ENCODE measurements around the gene CDX2.
A peak's percentile ranks its signal among the peaks of the same experiment; 100 is the strongest.

CDX2 gene

GRCh38 chr13:27980280-27980998, 11.3 kb upstream of the CDX2 start:
- DNase-seq = no peak
- in situ Hi-C loops (cut with MboI; ENCODE audit: low pct_unique_long_range_greater_than_20kb, low sequenced_read_pairs) = loop anchor here (25.0 kb wide), 2 partner anchors 593 to 993 kb away; no protein-coding TSS in a partner anchor

DNA sequence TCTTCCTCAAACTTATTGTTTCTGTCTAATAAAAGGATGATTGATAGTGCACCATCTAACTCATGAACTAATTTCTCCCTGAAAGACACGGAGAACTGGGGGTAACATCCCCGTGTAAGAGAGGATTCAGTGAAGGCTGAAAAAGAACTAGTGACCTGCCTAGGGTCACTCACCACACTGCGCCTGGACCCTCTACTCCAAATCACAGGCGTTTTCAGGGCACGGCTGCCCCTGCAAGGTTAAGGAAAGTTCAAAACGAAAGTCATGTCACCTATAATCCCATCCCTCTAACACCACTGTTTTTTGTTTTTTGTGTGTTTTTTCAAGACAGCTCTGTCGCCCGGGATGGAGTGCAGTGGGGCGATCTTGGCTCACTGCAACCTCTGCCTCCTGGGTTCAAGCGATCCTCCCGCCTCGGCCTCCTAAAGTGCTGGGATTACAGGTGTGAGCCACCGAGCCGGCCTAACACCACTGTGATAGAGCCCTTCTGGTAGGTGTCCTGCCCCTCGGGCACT, 10.7 kb upstream of the CDX2 start:
- in situ Hi-C loops (cut with MboI; ENCODE audit: low pct_unique_long_range_greater_than_20kb, low sequenced_read_pairs) = loop anchor here (25.0 kb wide), 2 partner anchors 593 to 993 kb away; no protein-coding TSS in a partner anchor
- no peak for DNase-seq

- in situ Hi-C loops (cut with MboI; ENCODE audit: low pct_unique_long_range_greater_than_20kb, low sequenced_read_pairs) = loop anchor here (25.0 kb wide), 2 partner anchors 592 to 992 kb away; no protein-coding TSS in a partner anchor
- DNase-seq = no peak
Measured at GRCh38 chr13:27979001-27979643, 10.0 kb upstream of the CDX2 start.

GRCh38 chr13:27978301-27978968, 9.3 kb upstream of the CDX2 start:
- in situ Hi-C loops (cut with MboI; ENCODE audit: low pct_unique_long_range_greater_than_20kb, low sequenced_read_pairs) = loop anchor here (25.0 kb wide), 2 partner anchors 591 to 991 kb away; no protein-coding TSS in a partner anchor
- DNase-seq = no peak

GRCh38 chr13:27977476-27978300, 8.6 kb upstream of the CDX2 start:
- no peak for DNase-seq
- in situ Hi-C loops (cut with MboI; ENCODE audit: low pct_unique_long_range_greater_than_20kb, low sequenced_read_pairs) = loop anchor here (25.0 kb wide), 2 partner anchors 590 to 990 kb away; no protein-coding TSS in a partner anchor

GRCh38 chr13:27976362-27977091, 7.4 kb upstream of the CDX2 start:
- in situ Hi-C loops (cut with MboI; ENCODE audit: low pct_unique_long_range_greater_than_20kb, low sequenced_read_pairs) = loop anchor here (25.0 kb wide), 2 partner anchors 589 to 989 kb away; no protein-coding TSS in a partner anchor
- DNase-seq = no peak

DNA sequence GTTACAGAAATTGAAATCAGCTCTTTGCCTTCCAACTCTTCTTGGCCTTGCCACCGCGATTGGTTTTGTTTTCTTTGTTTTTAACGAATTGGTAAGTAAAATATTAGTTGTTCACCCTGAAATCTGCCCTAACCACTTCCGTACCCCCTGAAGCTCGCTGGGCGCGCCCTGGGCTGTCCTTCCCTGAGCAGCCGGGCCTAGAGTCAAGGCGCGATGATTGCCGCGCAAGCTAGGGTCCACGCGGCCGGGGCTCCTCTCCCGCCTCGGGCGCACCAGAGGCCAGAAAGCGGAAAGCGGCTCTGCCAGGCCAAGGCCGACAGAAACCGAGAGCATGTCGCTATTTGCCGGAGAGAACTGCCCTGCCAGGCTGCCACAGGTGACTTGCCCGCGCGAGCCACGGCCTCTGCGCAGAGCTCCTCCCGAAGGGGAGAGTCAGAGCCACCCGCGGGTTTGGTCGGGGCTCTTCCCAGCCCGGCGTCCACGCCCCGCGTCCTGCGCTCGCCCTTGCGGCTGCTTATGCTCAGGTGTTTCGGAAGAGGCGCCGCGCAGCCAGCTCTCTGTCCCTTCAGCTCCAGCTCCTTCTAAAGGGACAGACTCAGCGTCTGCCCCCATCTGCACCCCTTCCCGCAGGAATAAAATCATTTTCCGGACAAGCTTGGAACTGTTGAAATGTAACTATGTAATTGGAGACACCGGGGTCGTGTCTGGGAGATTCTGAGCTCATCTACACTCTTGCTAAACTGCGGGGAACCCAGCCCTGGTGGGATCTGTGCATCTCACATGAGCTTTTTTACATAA, 6.6 kb upstream of the CDX2 start:
- DNase-seq = no peak
- in situ Hi-C loops (cut with MboI; ENCODE audit: low pct_unique_long_range_greater_than_20kb, low sequenced_read_pairs) = loop anchor here (25.0 kb wide), 2 partner anchors 588 to 988 kb away; no protein-coding TSS in a partner anchor

DNA sequence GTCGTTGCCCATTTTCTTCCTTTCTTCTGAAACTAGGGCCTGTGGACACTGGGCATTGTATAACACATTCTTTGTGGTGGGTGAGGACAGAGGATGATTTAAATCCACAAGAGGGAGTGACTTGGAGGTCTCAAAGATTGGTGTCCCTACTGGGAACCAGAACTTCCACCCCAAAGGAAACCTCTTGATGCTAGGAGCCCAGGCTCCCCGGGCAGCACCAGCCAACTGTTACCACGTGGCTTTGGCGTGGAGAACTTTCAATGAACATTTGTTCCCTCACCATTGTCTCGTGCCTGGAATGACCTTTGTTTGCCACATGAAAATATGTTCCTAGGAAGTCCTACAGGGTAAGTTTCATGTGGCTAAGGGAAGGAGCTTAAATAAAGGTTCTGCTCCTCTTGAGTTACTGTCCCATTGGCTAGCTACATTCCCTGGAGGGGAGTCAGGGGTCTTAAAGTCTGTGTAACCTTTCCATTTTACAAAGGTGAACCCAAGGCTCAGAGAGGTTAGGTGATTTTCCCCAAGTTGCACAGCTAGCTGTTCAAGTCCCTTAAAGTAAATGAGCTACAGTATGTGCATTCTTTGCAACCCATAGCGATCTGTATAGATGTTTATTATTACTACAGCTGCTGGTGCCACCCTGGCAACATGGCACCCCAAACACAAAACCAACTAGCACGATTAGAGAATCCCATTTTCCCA, 5.0 kb upstream of the CDX2 start:
- DNase-seq = no peak
- in situ Hi-C loops (cut with MboI; ENCODE audit: low pct_unique_long_range_greater_than_20kb, low sequenced_read_pairs) = no loop called here

GRCh38 chr13:27973291-27973690, 4.2 kb upstream of the CDX2 start:
- DNase-seq = no peak
- in situ Hi-C loops (cut with MboI; ENCODE audit: low pct_unique_long_range_greater_than_20kb, low sequenced_read_pairs) = no loop called here

DNA sequence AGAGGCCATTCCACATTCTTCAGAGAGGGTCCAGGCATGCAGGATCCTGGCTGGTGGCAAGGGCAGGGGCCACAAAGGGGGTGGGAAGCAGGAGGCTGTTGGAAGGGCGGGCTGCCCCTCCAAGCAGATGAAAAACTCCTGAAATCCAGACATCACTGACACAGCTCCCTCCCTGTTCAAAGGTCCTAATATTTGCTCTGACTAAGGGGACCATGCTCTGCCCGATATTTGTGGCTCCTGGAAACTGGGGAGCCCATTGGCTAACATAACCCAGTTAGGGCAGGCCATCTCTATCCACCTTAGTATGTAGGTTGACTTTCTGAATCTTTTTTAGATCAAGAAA, 3.3 kb upstream of the CDX2 start:
- DNase-seq = no peak
- in situ Hi-C loops (cut with MboI; ENCODE audit: low pct_unique_long_range_greater_than_20kb, low sequenced_read_pairs) = no loop called here

GRCh38 chr13:27971776-27972477, 2.8 kb upstream of the CDX2 start:
- in situ Hi-C loops (cut with MboI; ENCODE audit: low pct_unique_long_range_greater_than_20kb, low sequenced_read_pairs) = no loop called here
- DNase-seq = no peak

DNA sequence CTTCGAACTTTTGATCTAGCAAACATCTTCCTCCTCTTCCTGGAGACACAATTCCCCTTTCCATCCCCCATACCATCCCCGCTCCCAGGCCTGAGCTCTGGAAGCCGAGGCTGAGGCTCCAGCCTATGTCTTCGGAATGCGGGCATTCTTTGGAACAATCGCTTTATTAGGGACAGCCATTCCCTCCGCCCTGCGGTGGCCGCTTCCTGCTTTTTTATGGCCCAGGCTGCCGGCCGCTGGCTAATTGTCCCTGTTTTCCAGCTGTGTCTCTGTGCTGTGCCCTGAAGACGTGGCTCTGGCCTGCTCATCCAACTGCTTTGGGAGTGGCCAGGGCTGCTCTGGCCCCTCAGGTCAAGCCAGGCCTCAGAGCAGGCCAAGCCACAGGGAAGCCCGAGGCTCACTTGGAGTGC, 2.1 kb upstream of the CDX2 start:
- in situ Hi-C loops (cut with MboI; ENCODE audit: low pct_unique_long_range_greater_than_20kb, low sequenced_read_pairs) = no loop called here
- DNase-seq = no peak

DNA sequence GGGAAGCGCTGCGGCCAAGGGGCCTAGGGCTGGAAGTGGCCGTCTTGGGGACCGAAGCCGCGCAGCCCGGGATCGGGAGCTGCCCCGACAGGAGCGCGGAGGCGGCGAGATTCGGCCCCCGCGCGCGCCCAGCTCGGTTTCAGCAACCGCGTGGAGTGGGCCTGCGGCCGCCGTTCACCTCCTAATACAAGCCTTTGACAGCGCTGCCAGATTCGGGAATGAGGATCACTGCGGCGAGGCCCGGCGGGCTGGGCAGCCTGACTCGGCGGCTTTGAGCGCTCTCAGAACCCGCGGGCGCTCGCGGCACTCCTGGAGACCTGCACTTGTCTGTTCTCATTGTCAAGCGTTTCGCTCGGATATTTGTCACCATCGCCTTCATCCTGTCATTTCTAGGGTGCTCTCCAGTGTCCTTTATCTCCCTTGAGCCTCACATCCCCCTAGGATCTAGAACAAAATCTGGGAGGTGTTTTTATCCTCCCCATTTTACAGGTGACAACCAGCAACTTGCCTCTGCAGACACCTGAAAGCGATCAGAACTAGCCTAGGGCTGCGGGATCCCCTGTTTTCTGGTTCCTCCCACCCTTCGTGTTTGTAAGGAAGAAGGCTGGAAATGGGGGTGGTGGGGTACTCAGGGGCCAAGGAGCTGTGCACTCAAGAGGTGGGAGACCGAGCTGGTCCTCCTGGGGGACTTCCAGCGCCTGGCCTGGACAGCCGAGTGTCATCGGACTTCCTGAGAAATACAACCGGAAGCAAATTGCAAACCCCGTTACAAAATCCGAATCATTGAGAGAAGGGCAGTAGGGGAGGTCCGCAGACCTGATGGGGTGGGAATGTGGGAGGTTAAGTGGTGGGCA, 1.5 kb upstream of the CDX2 start:
- in situ Hi-C loops (cut with MboI; ENCODE audit: low pct_unique_long_range_greater_than_20kb, low sequenced_read_pairs) = no loop called here
- no peak for DNase-seq

- in situ Hi-C loops (cut with MboI; ENCODE audit: low pct_unique_long_range_greater_than_20kb, low sequenced_read_pairs) = no loop called here
- no peak for DNase-seq
Measured at GRCh38 chr13:27969866-27970229, 733 bp upstream of the CDX2 start.

DNA sequence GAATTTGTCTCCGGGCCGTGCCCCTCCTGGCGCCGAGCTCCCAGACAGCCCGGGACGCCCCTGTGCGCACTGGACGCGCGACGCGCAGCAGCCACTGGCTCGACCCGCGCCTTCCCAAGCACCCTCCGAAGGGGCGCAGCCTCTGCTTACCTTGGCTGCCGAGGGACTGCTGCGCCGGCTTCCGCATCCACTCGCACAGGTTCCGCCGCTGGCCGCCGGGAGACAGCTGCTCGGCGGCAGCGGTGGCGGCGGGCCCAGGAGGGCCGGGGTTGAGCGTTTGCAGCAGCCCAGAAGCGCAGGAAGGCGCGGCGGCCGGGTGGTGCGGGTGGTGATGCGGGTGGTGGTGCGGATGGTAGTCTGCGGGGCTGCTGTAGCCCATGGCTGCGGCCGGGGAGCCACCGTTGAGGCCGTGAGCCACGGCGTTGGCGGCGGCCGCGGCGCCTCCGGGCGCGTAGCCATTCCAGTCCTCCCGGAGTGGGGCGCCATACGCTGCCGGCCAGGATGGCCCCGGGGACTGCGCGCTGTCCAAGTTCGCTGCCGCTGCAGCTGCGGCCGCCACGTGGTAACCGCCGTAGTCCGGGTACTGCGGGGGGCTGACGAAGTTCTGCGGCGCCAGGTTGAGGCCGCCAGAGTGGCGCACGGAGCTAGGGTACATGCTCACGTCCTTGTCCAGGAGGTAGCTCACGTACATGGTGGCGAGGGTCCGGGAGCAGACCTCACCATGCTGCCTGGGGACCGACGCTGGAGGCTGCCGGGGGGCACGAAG, 616 bp downstream of the CDX2 start:
- in situ Hi-C loops (cut with MboI; ENCODE audit: low pct_unique_long_range_greater_than_20kb, low sequenced_read_pairs) = no loop called here
- DNase-seq = peak; percentile 58
